AG09309 (cell line): ENCODE results near the gene S100A11.

Experiments
- DNase-seq: peaks from one replicate; pipeline ENCODE4 v3.0.0-alpha.2; 2010; ENCODE audit warnings: low read depth
- H3K4me3 ChIP-seq: 2 replicates; pipeline ENCODE4 v1.5.1; 2011; ENCODE audit warnings: mild to moderate bottlenecking, low read depth, low read length, moderate library complexity; ENCODE audit not compliant: control insufficient read depth
- TF ChIP-seq, protein P1 (sequence below): IDR thresholded peaks from 2 replicates; pipeline ENCODE4 v1.5.1; 2011; ENCODE audit warnings: mild to moderate bottlenecking, low read depth, low read length, inconsistent platforms; ENCODE audit not compliant: insufficient read depth, control insufficient read depth; ENCODE audit errors: missing control alignments

S100A11 gene

GRCh38 chr1:152005360-152005912 is 31.4 kb downstream of the S100A11 start:
- H3K4me3 ChIP-seq: no peak overlapping the region
- no peak for DNase-seq
- TF ChIP-seq, protein P1, sequence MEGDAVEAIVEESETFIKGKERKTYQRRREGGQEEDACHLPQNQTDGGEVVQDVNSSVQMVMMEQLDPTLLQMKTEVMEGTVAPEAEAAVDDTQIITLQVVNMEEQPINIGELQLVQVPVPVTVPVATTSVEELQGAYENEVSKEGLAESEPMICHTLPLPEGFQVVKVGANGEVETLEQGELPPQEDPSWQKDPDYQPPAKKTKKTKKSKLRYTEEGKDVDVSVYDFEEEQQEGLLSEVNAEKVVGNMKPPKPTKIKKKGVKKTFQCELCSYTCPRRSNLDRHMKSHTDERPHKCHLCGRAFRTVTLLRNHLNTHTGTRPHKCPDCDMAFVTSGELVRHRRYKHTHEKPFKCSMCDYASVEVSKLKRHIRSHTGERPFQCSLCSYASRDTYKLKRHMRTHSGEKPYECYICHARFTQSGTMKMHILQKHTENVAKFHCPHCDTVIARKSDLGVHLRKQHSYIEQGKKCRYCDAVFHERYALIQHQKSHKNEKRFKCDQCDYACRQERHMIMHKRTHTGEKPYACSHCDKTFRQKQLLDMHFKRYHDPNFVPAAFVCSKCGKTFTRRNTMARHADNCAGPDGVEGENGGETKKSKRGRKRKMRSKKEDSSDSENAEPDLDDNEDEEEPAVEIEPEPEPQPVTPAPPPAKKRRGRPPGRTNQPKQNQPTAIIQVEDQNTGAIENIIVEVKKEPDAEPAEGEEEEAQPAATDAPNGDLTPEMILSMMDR: no peak

- DNase-seq: no peak
- H3K4me3 ChIP-seq: no peak overlapping the region
- TF ChIP-seq, protein P1: peak; percentile 24
These were observed 32.9 kb downstream of the S100A11 start for GRCh38 chr1:152003846-152004442.

- H3K4me3 ChIP-seq: no peak overlapping the region
- no peak for DNase-seq
- TF ChIP-seq, protein P1: no peak
These were observed 33.8 kb downstream of the S100A11 start for GRCh38 chr1:152002960-152003359.

GRCh38 chr1:152001631-152002584 is 34.9 kb downstream of the S100A11 start:
- DNase-seq: peak; percentile 99
- TF ChIP-seq, protein P1: peak; percentile 93
- no peak overlapping the region for H3K4me3 ChIP-seq

GRCh38 chr1:152000964-152001630 is 35.7 kb downstream of the S100A11 start:
- TF ChIP-seq, protein P1: no peak
- no peak overlapping the region for H3K4me3 ChIP-seq
- DNase-seq: no peak

GRCh38 chr1:151998611-151999362 is 38.0 kb downstream of the S100A11 start:
- DNase-seq: no peak
- no peak overlapping the region for H3K4me3 ChIP-seq
- TF ChIP-seq, protein P1: no peak
